Mucosa of stomach (tissue), 1 donor: ENCODE measurements around the gene SPAG6.

Experiments used
- H3K27me3 ChIP-seq: one replicate; pipeline ENCODE4 v1.7.0; 2013; ENCODE audit warnings: mild to moderate bottlenecking, low read length; ENCODE audit not compliant: control insufficient read depth, insufficient read depth
- H3K36me3 ChIP-seq: one replicate; pipeline ENCODE4 v1.7.0; 2013; ENCODE audit warnings: low read length; ENCODE audit not compliant: control insufficient read depth, insufficient read depth
- H3K4me1 ChIP-seq: one replicate; pipeline ENCODE4 v1.7.0; 2013; ENCODE audit warnings: mild to moderate bottlenecking, low read length; ENCODE audit not compliant: control insufficient read depth, insufficient read depth
- H3K4me3 ChIP-seq: one replicate; pipeline ENCODE4 v1.7.0; 2013; ENCODE audit warnings: low read length
- H3K9ac ChIP-seq: one replicate; pipeline ENCODE4 v1.7.0; 2013; ENCODE audit warnings: mild to moderate bottlenecking, low read length, moderate library complexity
- H3K9me3 ChIP-seq: one replicate; pipeline ENCODE4 v1.7.0; 2013; ENCODE audit warnings: mild to moderate bottlenecking, low read length, moderate library complexity; ENCODE audit not compliant: control insufficient read depth
- donor health status: Pancreatic carcinoma.

SPAG6 gene

DNA sequence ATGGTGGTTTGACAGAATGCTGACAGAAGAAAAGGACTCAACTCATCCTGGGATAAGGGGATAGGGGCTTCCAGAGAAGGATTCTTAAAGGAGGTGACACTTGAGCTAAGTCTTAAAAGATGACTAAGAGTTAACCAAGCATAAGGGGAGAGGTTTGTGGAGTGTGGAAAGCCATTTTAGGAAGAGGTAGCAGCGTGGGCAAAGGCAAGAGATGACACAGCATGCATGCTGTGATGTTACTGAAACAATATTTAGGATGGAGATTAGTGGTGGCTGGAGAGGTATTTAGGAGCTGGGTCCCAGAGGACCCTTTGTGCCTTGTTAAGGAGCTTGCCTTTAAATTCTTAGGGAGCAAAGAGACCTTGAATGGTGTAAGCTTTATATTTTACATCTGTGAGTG is 65.1 kb downstream of the SPAG6 start:
- no peaks in the 10 kb centered on the region for H3K36me3 ChIP-seq
- H3K27me3 ChIP-seq: no peaks in the 10 kb centered on the region
- no peaks in the 10 kb centered on the region for H3K4me1 ChIP-seq
- no peaks in the 10 kb centered on the region for H3K9me3 ChIP-seq
- no peak overlapping the region for H3K4me3 ChIP-seq
- H3K9ac ChIP-seq: no peak overlapping the region

DNA sequence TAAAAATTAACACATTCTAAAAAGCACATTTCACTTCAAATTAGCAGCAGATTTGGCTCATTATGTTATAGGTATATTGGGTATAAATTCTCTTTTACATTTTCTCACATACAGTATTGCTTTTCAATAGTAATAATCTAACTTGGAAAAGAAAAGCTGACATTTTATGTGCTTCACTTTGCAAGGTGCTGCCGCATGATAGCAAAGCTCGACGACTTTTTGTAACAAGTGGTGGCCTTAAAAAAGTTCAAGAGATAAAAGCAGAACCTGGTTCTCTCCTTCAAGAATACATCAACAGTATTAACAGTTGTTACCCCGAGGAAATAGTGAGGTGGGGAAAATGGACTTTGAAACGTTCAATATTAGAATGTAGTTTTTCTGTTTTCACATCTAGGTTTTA is 65.5 kb downstream of the SPAG6 start:
- Histone ChIP-seq H3K9me3 (no peaks in the 10 kb centered on the region), H3K9ac (no peak overlapping the region), H3K4me3 (no peak overlapping the region), H3K36me3 (no peaks in the 10 kb centered on the region), H3K4me1 (no peaks in the 10 kb centered on the region), H3K27me3 (no peaks in the 10 kb centered on the region)

DNA sequence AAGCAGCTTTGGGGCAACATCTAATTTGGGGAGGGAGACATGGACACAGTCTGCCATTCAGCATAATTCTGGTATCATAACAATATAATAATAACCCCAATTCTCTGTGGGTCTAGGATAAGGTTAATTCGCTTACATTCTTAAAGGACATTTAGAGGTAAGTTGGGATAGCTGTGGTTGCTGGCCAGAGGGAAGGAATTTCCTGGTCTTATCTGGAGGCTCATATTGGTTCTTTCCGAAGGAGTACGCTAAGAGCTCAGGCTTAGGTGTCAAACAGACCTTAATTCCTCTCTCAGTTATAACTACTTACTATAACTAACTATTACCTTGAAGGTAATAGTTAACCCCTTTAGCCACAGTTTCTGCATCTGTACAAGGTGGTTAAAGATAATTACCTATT is 68.8 kb downstream of the SPAG6 start:
- no peak overlapping the region for H3K9ac ChIP-seq
- H3K9me3 ChIP-seq: no peaks in the 10 kb centered on the region
- H3K36me3 ChIP-seq: no peaks in the 10 kb centered on the region
- H3K4me1 ChIP-seq: no peaks in the 10 kb centered on the region
- no peaks in the 10 kb centered on the region for H3K27me3 ChIP-seq
- H3K4me3 ChIP-seq: no peak overlapping the region

DNA sequence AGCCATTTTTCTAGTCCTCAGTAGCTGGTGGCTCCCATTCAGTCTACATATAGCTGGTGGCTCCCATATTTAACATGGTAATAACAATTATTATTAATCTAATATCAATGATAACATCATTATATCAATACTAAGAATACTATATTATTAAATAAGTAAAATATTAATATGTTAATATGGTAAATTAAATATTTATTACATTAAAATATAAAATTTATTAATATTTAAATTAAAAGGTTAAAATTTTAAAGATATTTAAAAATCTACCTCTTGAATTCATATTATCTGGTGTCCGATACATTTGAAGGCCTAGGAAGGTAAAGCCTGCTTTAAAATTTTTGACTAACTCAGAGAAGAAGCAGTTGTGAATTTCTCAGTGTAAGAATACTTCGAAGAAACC is 69.8 kb downstream of the SPAG6 start:
- no peaks in the 10 kb centered on the region for H3K27me3 ChIP-seq
- H3K9me3 ChIP-seq: no peaks in the 10 kb centered on the region
- H3K4me3 ChIP-seq: no peak overlapping the region
- no peaks in the 10 kb centered on the region for H3K36me3 ChIP-seq
- H3K9ac ChIP-seq: no peak overlapping the region
- no peaks in the 10 kb centered on the region for H3K4me1 ChIP-seq

DNA sequence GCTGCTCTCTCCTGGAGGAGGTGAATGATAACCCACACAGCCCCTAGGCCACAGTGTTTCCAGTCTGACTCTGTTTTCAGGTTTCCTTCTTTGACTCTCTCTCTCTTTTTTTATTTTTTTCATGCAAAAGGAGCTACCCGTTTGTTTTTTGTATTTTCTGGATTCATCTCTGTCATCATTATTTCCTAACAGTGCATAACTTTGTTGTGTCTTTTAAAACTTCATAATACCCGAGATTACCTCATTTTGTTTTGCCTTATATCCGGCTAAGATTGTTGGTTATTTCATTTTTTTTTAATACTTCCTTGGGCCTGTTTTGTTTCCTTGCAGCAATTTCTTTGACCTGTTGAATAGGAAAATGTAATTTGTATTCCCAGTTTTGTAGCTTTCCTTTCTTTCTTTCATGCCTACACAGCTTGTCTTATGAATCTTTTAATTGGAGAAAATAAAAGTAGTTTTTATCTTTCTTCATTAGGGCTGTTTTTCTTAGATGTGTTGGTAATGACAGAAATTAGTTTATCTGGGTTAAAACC is 72.5 kb downstream of the SPAG6 start:
- Histone ChIP-seq H3K4me3 (no peak overlapping the region), H3K4me1 (no peaks in the 10 kb centered on the region), H3K36me3 (no peaks in the 10 kb centered on the region), H3K27me3 (no peaks in the 10 kb centered on the region), H3K9me3 (no peaks in the 10 kb centered on the region), H3K9ac (no peak overlapping the region)

DNA sequence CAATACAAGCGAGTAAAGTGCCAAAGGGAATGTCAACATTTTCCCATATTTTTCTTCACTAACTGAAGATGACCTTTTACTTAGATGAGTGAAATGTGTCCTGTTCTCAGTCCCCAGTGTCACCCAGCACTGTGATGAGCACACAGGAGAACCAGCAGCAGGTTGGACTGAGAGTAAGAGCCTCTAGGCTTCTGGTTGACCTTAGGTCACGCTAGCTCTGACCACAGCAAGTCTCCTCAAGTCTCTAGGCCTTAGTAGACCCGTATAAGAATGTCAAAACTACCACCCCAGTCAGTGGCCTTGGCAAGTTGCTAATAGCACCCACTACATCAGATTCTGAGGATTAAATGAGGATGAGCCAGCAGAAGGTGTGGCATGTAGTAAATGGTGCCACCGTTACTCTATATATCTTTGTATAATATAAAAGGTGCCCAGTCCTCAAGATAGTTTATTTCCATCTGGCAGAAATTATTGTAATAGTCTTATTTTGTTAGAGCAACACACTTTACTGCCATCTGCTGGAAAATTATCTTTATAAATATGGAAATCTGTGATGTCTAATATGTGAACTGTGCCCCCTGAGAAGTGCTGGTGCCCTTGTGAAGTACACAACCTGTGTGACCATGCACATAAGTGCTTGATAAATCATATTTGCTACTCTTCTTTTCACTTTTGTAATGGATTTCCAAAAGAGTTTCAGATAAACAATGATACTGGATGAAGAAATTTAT is 75.7 kb downstream of the SPAG6 start:
- H3K36me3 ChIP-seq: no peaks in the 10 kb centered on the region
- no peak overlapping the region for H3K9ac ChIP-seq
- H3K4me1 ChIP-seq: no peaks in the 10 kb centered on the region
- H3K27me3 ChIP-seq: no peaks in the 10 kb centered on the region
- H3K9me3 ChIP-seq: no peaks in the 10 kb centered on the region
- no peak overlapping the region for H3K4me3 ChIP-seq

DNA sequence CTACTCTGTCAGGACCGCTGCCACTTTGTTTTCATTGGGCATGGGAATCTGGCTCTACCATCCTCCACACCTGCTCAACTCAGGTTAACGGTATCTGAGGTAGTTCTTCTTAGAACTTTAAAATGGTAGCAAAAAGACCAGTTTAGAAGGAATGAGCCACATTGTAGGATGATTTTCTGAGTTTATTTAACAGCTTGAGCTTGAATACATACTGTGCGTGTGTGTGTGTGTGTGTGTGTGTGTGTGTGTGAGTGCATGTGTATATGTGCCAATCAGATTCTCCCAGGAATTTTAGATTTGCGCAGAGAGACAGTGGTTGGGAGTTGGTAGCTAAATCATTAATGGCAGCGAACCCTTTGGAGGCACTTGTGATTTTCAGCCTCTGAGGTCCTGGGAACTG is 81.4 kb downstream of the SPAG6 start:
- Histone ChIP-seq H3K9ac (no peak overlapping the region), H3K4me1 (peaks cover 11% of the 10 kb centered on the region), H3K36me3 (no peaks in the 10 kb centered on the region), H3K27me3 (no peaks in the 10 kb centered on the region), H3K9me3 (no peaks in the 10 kb centered on the region), H3K4me3 (no peak overlapping the region)

DNA sequence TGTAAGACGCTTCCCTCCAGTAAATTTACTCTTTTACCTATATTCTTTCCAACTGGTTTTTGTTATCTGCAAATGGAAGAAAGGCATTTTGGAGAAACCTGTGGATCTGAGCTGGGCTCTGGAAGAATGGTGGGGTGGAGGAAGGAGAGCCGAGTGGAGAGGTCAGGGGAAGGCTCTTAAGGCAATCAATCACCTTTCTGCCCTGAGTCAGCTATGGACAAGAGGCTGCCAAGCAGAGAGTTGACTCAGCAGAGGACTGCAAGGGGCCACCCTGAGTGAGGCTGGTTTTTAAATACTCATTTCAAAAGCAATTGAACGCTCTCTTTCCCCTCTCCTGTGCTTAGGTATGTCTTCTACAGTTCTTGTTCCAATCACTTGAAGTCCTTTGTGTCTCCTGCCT is 81.8 kb downstream of the SPAG6 start:
- no peak overlapping the region for H3K9ac ChIP-seq
- H3K27me3 ChIP-seq: no peaks in the 10 kb centered on the region
- no peaks in the 10 kb centered on the region for H3K36me3 ChIP-seq

DNA sequence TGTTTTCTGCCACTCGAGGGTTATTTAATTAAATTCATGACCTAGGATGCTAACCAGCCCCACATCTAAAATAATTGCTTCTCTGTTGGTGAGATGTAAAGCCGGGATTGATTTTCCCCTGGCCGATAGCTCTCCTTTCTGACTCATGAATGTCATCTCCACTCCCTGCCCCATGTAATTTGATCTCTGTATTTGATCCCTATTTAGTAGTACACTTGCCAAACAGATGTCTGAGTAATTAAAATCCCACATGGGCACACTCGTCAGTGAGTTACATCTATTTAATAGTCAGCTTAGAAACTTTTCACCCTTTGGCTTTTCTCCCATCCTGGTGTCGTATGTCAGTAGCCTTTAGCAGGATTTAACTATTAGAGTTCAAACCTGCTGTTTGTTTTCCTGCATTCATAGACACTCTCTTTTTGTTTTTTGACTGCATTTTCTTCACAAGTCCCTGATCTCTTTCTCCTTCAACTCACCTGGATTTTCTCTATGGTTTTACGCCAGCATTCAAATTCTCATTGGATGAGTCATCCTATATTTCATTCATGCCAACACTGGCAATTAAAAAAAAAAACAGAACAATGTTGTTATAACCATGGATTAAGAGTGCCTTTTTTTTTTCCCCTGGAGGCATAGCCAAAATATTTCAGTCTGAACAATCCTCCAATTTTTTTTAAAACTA is 82.7 kb downstream of the SPAG6 start:
- Histone ChIP-seq H3K9me3 (no peaks in the 10 kb centered on the region), H3K9ac (no peak overlapping the region), H3K27me3 (no peaks in the 10 kb centered on the region), H3K4me3 (no peak overlapping the region), H3K36me3 (no peaks in the 10 kb centered on the region), H3K4me1 (peaks cover 11% of the 10 kb centered on the region)

More for the DNA sequence above, 81.8 kb downstream of the SPAG6 start:
- Histone ChIP-seq H3K9me3 (no peaks in the 10 kb centered on the region), H3K4me1 (peaks cover 11% of the 10 kb centered on the region), H3K4me3 (no peak overlapping the region)

DNA sequence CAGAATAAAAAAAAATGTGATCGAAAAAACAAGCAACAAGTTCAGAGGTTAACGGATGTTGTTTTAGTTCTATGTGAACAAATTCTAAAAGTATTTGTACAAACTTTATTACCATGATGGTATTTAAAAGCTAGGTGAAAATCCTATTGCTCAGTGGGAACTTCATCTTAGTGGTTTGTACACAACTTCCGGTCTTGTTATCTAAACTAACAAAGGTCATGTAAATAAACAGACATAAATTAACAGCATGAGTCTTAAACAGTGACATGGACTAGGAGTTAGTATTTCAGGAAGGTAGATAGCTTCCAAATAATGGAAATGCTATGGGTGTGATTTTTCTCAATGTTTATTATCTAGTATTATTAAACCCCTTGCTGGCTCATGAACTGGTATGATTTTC is 83.8 kb downstream of the SPAG6 start:
- H3K27me3 ChIP-seq: no peaks in the 10 kb centered on the region
- no peaks in the 10 kb centered on the region for H3K36me3 ChIP-seq
- H3K4me3 ChIP-seq: no peak overlapping the region

DNA sequence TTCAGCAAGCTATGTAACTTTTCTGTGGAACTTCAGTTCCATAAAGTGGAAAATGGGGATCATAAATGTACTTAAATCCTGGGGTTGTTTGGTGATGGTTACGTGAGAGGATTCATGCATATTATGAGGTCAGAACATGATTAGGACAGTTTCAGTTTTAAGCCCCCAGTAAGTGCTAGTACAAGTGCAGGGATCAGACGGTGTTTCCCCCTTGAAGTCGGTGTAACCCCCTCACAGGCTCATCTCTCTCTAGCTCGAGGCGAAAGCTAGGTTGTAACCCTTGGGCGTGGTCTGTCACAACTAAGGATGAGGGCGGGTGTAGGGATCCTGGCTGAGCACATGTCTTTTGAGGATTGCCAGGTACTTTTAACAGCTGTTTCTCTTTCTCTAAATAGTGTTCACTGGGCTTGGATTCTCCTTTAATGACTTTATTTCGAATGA is 84.7 kb downstream of the SPAG6 start:
- Histone ChIP-seq H3K27me3 (no peaks in the 10 kb centered on the region), H3K36me3 (no peaks in the 10 kb centered on the region), H3K9ac (no peak overlapping the region), H3K4me3 (no peak overlapping the region), H3K9me3 (no peaks in the 10 kb centered on the region), H3K4me1 (peaks cover 11% of the 10 kb centered on the region)

More for the DNA sequence above, 83.8 kb downstream of the SPAG6 start:
- Histone ChIP-seq H3K9me3 (no peaks in the 10 kb centered on the region), H3K9ac (no peak overlapping the region), H3K4me1 (peaks cover 11% of the 10 kb centered on the region)

DNA sequence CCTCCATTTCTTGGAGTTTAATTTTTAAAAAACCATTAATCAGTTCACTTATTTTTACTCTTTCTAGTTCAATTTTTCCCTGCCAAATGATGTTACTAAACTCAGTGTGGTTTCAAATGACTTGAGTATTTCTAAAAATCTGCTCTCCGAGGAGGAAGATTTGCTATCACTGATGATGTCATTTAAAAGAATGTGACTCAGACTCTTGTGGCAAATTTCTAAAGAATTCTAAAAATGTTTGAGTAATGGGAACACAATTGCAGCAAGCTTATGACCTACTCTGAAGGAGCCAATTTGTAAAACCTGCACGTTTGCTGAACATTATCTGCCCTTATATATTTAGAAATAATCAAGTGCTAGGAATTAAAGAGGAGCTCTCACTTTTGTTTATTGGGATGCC is 88.6 kb downstream of the SPAG6 start:
- Histone ChIP-seq H3K27me3 (no peaks in the 10 kb centered on the region), H3K4me1 (peaks cover 16% of the 10 kb centered on the region), H3K9me3 (no peaks in the 10 kb centered on the region)

More for the DNA sequence above, 88.6 kb downstream of the SPAG6 start:
- no peak overlapping the region for H3K9ac ChIP-seq
- no peak overlapping the region for H3K4me3 ChIP-seq
- no peaks in the 10 kb centered on the region for H3K36me3 ChIP-seq
